Dermis microvascular lymphatic vessel endothelial cell (primary cell): ENCODE results near the gene CECR2. TPM values are rescaled to one million over a fixed set of nuclear protein-coding genes. Genes with fewer than 3 reads are reported as not detected.

ENCODE experiments used
- DNase-seq, 2 donors: peaks; one replicate each; pipeline versions ENCODE4 v3.0.0 to v3.0.0-alpha.2; 2010; ENCODE audit warnings: low read depth in 2 of 2
- total RNA-seq: library from RNA; depleted of rRNA; stranded (reverse); fragments of >200 nt; gene quantifications from 2 replicates; pipeline ENCODE4 v1.2.1, GENCODE V29; 2014

CECR2 gene
- total RNA-seq, 1 donor from 2014 or later, result under 0.01 TPM

DNA sequence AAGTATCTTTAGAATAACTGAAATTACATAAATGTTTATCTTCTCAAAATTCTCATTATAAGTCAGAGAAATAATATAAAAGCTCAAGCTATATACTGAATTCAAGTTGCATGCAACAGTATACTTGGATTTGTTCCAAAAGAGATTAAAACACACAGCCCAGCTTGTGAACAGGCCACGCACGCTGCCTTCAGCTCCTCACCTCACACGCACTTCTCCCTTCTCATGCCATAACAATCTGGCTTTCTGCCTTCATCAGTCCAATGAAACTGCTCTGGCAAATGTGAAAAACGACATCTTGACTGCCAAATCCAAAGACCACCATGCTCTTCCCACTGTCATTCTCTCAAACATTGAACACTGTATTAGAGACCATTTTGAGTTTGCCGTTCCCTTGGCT lies 237.2 kb downstream of the CECR2 start:
- DNase-seq, result no peak

Other genes with a start within 250 kb of the CECR2 start
- 0.13 and 0.25 TPM in 2 replicates for gene TMEM121B, start 248.1 kb upstream of the CECR2 start, total RNA-seq
- gene HDHD5, start 210.2 kb upstream of the CECR2 start, total RNA-seq, result 31.5 and 41.7 TPM in 2 replicates
- 5.1 and 7.2 TPM in 2 replicates for gene ADA2, start 150.0 kb upstream of the CECR2 start, total RNA-seq
- not detected in 2 replicates for gene SLC25A18, start 194.0 kb downstream of the CECR2 start, total RNA-seq